GM19395 (cell line): ENCODE data around the gene NDRG2.

Source experiments
- ATAC-seq: cut with Tn5 transposase; IDR thresholded peaks from one replicate; pipeline ENCODE4 v1.9.1; 2021; ENCODE audit warnings: mild to moderate bottlenecking, moderate library complexity; ENCODE audit not compliant: unreplicated experiment

The NDRG2 gene

DNA sequence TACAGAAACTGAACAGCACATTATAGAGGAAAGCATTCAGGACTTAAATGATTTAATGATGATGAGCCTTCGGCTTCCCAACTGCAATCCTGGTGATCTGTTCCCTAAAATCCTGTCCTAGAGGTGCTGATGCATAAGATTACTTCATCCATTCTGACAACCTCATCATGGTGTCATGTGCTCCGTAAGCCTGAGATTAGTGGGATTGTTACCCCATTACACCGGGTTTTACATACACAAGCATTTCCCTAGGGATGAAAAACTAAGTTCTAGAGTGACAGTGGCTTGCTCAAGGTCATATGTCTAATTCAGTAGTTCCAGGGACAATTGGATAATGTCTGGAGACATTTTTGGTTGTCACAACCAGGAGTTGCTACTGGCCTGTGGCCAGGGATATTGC lies 12.3 kb upstream of the NDRG2 start:
- ATAC-seq, result no peak

DNA sequence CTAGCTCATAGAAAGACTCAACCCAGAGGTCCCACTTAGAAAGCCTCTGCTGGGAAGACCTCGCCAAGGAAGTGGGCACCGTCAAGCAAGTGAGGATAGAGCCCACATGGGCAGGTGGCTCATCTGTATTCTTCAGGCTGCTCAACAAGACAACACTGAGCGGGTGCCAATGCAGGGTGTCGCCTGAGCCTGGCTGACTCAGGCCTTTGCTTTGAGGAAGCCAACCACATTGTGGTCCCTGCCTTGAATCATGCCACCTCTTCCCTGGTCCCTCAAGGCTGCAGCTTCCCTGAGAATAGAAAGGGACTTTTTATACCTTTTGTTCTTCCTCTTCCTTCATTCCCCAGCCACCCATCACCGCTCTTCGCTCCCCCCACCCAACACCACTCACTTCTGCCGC lies 11.9 kb upstream of the NDRG2 start:
- ATAC-seq, result no peak

GRCh38 chr14:21034707-21035106 lies 9.8 kb upstream of the NDRG2 start, which contains the start of gene RNASE13:
Gene RNASE13, minus strand, starts transcription at chr14:21034807. Its CDS starts 519 bp downstream, at chr14:21034288.
- no peak for ATAC-seq

DNA sequence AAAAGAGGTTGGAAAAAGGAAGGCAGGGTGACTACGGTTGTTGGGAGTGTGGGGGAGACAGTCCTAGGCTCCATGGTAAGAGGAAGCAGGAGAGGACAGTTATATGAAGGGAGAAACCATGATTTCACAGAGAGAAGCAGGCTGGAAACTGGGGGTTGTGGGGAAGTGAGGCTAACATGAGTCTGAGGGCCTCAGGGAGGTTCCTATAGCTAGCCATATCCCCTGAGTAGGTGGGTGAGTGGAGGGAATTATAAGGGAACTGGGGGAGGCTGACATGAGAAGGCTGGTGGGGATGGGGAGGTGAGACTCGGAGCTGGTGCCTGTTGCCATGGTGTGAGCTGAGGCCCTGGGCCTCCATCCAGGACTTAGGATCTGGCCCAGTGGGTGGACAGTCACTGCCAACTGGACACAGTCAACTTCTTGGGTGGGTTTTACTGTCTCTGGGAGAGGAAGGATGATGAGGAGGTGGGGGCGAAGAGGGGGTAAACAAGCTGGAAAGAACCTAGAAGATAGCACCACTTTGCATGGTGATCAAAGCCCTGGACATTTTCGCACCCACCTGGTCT lies 8.4 kb upstream of the NDRG2 start:
- no peak for ATAC-seq

DNA sequence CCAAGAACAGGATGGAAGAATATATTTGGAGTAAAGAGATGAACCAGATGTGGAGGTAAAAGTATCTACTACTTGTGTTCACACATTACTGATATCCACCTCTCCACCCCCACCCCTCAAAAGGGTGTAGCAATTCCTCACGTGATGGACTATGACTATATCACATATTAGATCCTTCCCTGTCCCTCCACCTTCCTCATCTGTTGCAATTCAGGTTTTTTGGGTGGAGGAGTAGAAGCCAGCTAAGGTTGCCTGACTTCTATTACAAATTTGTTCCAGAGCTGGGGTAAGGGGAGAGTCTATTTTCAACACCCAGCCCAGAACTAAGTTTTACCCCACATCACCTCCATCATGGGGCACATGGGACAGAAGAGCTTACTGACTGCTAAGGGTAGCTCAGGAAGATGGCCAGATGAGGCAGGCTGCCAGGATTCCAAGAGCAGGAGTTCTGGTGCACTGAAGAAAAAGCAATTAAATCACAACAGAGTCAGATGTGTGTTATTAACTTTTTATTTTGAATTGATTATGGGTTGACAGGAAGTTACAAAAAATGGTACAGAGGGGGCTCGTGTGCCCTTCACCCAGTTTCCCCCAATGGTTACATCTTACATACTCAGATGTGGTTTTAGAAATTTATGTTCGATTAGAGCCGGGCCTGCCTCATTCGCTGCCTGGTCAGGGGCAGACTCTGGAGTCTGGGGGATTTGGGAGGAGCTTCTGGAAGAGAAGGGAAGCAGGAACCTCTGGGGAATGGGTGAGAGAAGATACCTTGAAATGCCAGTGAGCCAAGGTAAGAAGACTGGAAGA lies 7.7 kb upstream of the NDRG2 start:
- no peak for ATAC-seq

- ATAC-seq, result no peak
These were observed 5.7 kb upstream of the NDRG2 start for GRCh38 chr14:21030531-21030930.

GRCh38 chr14:21029917-21030316 lies 5.1 kb upstream of the NDRG2 start, which contains the start of gene TPPP2:
Gene TPPP2, plus strand, starts transcription at chr14:21030217. Its CDS starts 365 bp downstream, at chr14:21030582.
- no peak for ATAC-seq

DNA sequence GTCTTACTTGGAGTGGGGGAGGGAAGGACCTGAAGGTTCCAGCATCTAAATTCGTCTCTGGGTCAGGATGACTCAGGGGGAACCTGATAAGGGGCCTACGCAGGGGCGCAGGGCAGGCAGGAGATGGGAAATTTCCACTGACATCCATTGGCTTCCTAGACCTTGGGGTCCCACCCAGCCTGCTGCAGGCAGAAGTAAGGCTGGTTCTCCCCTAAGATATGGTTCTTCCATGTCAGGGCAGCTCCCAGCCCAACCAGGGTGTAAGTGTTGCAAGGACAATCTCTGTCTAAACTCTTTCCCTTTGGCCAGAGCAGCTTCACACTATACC lies 2.1 kb upstream of the NDRG2 start:
- no peak for ATAC-seq

DNA sequence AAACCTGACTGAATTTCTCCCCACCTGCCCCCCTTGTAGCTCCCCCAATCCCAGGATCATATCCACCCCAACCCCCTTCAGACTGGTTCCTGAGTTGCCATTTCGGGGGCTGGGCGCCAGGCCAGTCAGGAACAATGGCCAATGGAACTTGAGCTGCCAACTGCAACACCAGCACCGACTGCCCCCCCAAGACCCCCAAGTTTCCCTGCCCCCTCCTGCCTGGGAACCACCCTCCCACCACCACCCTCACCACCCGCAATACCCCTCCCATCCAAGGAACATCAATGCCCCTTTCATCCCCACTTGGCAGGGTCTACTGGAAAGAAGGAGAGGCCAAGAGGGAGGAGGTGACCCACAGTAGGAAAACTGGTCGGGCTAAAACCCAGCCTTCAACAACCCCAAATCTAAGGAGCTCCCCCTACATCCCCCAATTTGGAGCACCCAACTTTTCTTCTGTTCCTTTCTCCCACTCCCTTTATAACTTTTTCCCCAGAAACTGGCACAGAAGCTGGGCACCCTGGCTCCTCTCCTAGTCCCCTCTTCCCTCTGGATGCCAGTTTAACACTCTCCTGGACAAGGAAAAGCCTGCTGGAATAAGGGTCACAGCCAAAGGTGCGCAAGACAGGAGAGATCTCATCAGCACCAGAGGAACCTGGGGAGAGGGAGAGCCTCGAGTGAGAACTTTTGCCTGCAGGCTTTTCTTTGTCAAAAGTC lies 1.6 kb upstream of the NDRG2 start:
- ATAC-seq, result no peak

DNA sequence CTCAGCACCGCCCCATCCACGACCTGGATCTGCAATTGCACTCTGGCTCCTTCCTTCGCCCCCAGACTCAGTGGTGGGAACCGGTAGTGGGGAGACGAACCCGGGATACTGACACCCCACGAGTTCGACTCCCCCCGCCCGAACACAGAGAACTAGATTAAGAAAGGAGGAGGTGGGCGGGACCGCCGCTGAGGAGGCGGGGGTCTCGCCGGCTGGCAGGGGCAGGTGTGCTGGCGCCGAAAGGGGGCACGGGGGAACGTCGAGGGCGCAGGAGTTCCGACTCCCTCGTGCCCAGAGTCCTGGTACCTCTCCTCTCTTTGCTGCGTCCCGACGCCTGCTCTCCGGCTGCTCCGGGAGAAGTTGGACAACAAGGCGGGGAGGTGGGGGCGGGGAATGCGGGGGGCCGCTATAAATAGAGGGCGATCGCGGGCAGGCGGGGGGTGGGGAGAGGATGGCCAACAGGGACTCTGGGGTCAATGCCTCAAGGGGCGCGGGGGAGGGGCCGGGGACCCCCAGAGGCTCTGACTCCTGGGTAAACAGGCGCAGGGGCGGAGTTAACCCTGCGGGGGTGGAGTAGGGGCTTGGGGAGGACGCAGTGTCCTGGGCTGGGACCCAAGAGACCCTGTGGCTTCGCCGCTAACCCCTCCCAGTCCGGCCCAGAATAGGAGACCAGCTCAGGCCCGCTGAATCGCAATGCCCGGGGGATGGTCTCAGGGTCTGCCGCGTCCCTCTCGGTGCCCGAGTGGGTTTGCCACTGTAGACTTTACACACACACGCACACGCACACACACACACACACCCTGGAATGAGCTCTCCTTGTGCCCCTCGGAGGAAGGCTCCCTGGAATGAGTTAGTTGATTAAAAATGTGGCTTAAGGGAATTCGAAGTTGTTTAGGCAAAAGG lies 761 bp upstream of the NDRG2 start:
- no peak for ATAC-seq

- no peak for ATAC-seq
These were observed 860 bp downstream of the NDRG2 start for GRCh38 chr14:21023817-21024584.

DNA sequence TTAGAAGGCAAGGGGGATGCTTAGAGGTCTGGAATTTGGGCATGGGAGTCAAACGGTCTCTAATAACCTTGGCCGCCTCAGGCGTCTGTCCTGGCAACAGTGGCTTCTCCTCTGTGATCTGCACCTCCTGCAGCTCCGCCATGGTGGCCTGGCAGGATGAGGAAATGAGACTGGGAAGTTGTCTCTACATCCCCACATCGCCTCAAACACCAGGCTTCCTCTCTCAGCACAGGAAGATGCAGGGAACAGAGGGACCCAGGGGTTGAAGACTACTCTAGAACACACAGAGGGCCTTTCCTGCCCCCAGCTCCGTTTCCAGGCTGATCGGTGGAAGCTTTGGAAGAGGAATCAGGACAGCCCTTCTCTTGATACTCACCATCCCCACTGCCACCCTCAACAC lies 1.7 kb downstream of the NDRG2 start:
- ATAC-seq, result no peak

- ATAC-seq, result no peak
These were observed 2.2 kb downstream of the NDRG2 start for GRCh38 chr14:21022686-21023085.

DNA sequence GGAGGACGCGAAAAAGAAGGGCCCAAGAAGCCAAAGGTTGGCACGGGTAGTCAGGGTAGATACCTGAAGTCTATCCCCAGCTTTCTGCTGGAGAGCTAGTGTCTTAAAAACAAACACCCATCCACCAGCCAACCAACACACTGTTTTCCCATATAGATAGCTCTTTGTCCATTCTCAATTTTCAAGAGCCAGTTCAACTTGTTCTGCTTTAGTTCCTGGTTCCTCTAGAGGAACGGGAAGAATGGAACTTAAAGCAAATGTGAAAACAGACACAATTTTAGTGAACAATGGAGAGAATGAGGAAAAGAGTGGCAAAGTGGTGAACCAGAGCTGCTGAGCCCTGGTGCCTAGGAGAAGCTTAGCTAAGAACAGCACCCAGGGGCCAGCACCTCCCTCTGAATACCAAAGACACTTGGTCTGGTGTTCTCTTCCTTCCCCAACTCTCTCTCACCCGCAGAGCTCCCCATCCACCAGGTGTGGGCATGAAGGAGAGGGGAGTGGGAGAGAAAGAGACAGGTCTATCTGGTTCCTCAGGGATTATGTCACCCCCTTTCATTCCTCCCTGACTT lies 3.8 kb downstream of the NDRG2 start:
- no peak for ATAC-seq

DNA sequence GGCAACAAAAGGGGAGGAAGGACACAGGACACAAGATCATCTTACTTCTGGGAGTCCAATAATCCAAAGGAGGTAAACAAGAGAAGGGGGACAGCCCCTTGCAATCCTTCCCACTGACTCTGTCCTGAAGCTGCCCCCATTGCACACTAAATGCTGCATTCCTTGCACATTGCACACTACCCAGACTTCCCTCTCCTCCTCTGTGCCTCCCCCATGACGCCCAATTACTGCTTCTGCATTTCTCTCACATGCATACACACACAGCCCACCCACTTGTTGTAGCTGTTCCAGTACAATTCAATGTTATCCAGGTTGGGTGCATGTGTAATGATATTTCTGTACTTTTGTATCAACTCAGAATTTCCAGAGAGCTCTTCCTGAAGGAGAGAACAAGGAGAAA lies 5.5 kb downstream of the NDRG2 start:
- ATAC-seq, result no peak

DNA sequence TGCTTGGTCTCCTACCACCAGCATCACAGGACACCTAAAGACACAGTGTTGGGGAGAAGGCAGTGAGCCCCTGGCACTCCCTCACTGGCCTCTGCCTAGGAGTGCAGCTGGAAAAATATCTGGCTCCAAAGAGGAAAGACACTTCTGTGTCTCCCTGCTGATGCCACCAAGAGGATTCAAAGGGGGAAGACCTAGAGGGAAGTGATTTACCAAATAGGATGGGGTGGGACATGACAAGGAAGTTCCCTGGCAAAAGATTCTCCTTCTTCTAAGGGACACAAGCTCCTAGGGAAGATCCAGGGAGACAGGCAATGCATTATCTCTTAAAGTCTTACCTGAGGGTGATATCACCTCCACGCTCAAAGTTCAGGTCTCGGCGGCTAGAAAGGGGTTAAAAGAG lies 6.1 kb downstream of the NDRG2 start:
- ATAC-seq, result no peak

- no peak for ATAC-seq
These were observed 6.6 kb downstream of the NDRG2 start for GRCh38 chr14:21018286-21018685.

- ATAC-seq, result no peak
These were observed 7.2 kb downstream of the NDRG2 start for GRCh38 chr14:21017528-21018245.
